Fibroblast of mammary gland (primary cell): ENCODE measurements around the gene TTC21B.

Experiments
- DNase-seq: peaks from one replicate; pipeline ENCODE4 v3.0.0-alpha.2; 2010; ENCODE audit warnings: low read depth
- H3K4me3 ChIP-seq: 2 replicates; pipeline ENCODE4 v1.5.1; 2011; ENCODE audit warnings: low read depth, mild to moderate bottlenecking, low read length, moderate library complexity; ENCODE audit not compliant: control insufficient read depth
- CTCF ChIP-seq: conservative IDR thresholded peaks from 2 replicates; pipeline ENCODE4 v1.5.1; 2011; ENCODE audit warnings: low read depth, low read length, inconsistent platforms; ENCODE audit not compliant: control insufficient read depth, insufficient read depth

Gene TTC21B

GRCh38 chr2:165899311-165899710 lies 54.3 kb downstream of the TTC21B start:
- H3K4me3 ChIP-seq = no peak overlapping the region
- TF ChIP-seq CTCF = no peak
- DNase-seq = no peak

- no peak for DNase-seq
- no peak overlapping the region for H3K4me3 ChIP-seq
- TF ChIP-seq CTCF = no peak
Observed at GRCh38 chr2:165898381-165898780, 55.2 kb downstream of the TTC21B start.

GRCh38 chr2:165897726-165898125 lies 55.9 kb downstream of the TTC21B start:
- no peak for DNase-seq
- H3K4me3 ChIP-seq = no peak overlapping the region
- no peak for TF ChIP-seq CTCF

- no peak for DNase-seq
- TF ChIP-seq CTCF = no peak
- no peak overlapping the region for H3K4me3 ChIP-seq
Observed at GRCh38 chr2:165897074-165897473, 56.5 kb downstream of the TTC21B start.

- H3K4me3 ChIP-seq = no peak overlapping the region
- TF ChIP-seq CTCF = no peak
- DNase-seq = no peak
Observed at GRCh38 chr2:165895974-165896373, 57.6 kb downstream of the TTC21B start.

GRCh38 chr2:165893556-165893955 lies 60.0 kb downstream of the TTC21B start:
- no peak for DNase-seq
- H3K4me3 ChIP-seq = no peak overlapping the region
- no peak for TF ChIP-seq CTCF

- DNase-seq = no peak
- no peak for TF ChIP-seq CTCF
- no peak overlapping the region for H3K4me3 ChIP-seq
Observed at GRCh38 chr2:165892526-165892925, 61.0 kb downstream of the TTC21B start.
